Glomerular visceral epithelial cell (primary cell): ENCODE results near the gene VAV1.

Experiments
- DNase-seq: peaks from one replicate; pipeline ENCODE4 v3.0.0-alpha.2; 2016; ENCODE audit errors: extremely low spot score

VAV1 gene, protein sequence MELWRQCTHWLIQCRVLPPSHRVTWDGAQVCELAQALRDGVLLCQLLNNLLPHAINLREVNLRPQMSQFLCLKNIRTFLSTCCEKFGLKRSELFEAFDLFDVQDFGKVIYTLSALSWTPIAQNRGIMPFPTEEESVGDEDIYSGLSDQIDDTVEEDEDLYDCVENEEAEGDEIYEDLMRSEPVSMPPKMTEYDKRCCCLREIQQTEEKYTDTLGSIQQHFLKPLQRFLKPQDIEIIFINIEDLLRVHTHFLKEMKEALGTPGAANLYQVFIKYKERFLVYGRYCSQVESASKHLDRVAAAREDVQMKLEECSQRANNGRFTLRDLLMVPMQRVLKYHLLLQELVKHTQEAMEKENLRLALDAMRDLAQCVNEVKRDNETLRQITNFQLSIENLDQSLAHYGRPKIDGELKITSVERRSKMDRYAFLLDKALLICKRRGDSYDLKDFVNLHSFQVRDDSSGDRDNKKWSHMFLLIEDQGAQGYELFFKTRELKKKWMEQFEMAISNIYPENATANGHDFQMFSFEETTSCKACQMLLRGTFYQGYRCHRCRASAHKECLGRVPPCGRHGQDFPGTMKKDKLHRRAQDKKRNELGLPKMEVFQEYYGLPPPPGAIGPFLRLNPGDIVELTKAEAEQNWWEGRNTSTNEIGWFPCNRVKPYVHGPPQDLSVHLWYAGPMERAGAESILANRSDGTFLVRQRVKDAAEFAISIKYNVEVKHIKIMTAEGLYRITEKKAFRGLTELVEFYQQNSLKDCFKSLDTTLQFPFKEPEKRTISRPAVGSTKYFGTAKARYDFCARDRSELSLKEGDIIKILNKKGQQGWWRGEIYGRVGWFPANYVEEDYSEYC

DNA sequence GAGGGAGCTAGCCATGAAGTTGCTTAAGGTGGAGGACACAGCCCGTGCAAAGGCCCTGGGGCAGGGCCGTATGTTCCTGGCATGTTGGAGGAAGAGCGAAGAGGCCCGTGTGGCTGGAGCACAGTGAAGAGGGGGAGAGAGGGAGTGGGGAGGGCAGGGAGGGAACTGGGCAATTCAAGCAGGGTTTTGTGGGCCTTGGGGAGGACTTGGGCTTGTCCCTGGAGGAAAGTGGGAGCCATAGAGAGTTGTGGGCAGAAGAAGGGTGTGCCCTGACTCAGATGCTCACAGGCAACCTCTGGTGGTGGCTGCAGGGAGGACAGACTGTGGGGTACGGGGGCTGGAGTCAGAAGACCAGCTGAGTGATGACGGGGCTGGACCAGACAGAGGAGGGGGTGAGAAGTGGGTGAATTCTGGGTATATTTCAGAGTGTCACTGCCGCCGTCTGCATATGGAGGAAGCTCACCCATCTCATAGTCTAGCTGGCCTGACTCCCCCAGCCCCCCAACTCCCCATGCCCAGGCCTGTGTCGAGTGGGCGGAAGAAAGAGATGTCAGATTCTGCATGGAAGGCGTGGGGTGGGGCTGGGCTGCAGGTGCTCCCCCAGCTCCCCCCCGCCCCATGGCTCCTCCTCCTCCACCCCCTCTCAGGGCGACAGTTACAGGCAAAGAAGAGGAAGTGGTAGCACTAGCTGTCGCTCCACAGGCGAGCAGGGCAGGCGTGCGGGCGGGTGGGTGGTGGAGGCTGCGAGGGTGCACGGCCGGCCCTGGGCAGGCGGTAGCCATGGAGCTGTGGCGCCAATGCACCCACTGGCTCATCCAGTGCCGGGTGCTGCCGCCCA lies at the start of gene VAV1:
Gene VAV1 (plus strand): TSS at position 681 of the 838 bp plus-strand sequence. CDS start 100 bp downstream, at position 781.
- no peak for DNase-seq

DNA sequence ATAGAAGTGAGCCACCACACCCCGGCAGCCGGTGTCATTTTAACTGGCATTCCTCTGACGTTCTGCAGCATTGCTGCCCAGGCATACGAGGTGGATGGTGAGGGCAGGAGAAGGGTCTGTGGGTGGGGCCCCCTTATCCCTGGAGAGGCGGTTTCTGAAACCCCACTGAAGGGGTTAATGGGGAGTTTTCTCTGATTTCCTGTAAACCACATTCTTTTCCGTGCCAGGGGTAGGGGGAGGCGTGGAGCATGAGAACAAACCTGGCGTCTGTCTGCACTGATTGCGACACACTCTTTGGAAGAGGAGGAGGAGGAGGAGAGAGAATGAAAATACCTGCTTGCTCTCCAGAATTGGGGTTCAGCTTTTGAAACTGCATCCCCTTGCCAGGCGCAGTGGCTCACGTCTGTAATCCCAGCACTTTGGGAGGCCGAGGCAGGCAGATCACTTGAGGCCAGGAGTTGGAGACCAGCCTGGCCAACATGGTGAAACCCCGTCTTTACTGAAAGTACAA lies 49.3 kb upstream of the VAV1 start:
- peak; percentile 61 for DNase-seq

DNA sequence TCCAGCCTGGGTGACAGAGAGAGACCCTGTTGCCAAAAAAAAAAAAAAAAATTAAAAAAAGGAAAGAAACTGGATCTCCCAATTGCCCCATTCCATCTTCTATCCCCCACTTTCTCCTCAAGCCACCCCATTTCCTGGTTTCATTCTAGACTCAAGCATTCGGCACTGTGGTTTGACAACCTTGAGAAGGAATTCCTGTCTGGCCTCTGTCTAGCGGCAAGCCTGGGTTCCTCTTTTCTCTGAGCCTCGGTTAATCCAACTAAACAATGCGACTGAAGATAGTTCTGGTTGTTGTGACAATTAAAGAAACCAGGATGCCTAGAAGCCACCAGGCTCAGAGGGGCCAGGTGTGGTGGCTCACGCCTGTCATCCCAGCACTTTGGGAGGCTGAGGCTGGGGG lies 48.8 kb upstream of the VAV1 start:
- peak; percentile 31 for DNase-seq

DNA sequence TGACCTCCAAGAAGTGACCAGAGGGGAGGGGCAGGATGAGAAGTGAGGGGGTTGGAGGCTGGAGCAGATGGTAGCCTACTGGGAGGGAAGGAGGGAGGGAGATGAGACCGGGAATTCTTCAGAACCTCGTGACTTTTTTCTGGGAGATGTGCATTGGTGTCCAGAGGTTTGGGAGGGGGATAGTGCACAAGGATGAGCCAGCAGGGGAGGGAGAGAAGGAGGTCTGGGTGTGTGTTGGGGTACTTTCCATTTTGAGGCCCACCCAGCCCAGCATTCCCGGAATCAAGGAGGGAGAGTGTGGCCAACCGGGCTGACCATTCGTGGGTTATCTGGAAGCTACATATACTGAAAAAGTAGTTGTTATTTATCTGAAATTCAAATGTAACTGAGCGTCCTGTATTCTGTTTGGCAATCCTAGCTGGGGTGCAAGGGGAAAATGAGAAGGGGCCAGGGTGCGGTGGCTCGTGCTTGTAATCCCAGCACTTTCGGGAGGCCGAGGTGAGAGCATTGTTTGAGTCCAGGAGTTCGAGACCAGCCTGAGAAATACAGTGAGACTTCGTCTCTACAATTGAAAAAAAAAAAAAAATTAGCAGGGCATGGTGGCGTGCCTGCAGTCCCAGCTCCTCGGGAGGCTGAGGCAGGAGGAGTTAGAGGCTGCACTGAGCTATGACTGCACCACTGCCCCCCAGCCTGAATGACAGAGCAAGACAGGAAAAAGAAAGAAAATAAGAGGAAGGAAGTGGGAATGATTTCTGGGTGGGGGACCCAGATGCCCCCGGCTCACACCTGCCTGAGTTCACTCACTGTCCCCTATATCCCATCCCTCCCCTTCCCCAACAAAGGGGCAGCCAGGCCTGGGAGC lies 47.6 kb upstream of the VAV1 start:
- DNase-seq, result no peak

DNA sequence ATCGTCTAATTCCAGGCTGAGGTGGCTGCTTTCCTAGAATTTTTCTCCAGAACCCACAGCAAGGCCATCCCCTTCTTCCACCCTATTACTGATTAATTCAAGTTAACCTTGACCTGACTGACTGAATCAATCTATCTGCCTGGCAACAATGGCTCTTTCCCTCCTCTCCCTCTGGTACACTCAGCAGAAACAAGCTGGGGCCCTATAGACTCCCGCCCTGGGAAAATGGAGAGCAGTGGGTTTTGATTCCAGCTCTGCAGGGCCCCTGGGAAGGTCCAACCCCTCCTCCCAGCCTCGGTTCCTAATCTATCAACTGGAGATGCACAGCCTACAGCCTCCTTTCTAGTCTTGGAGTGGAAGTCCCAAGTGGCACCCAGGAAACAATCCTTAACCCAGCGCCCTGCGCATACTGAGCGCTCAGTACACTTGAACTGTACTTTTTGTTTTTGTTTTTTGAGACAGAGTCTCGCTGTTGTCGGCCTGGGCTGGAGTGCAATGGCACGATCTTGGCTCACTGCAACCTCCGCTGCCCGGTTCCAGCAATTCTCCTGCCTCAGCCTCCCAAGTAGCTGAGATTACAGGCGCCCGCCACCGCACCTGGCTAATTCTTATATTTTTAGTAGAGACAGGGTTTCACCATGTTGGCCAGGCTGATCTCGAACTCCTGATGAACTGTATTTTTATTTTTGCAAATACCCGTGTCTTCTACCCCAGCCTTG lies 46.8 kb upstream of the VAV1 start:
- DNase-seq, result peak; percentile 41

DNA sequence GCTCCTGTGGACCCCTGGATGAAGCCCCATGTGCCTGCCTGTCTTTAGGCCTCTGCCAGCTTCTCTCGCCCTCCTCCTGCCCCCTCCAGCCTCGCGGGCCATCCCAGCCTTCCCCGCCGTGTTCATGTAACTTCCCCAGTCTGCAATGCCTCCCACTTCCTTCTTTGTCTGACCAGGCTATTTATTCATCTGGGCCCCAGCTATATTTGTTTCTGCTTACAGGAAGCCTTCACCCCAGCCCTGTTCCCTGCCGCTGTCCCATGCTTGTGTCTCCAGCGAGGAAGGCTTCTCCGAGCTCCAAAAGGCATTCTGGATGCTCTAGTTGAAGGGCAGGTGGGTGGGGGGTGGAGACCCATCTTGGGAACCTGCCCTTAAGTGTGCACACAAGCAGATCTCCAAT lies 44.2 kb upstream of the VAV1 start:
- DNase-seq, result no peak

DNA sequence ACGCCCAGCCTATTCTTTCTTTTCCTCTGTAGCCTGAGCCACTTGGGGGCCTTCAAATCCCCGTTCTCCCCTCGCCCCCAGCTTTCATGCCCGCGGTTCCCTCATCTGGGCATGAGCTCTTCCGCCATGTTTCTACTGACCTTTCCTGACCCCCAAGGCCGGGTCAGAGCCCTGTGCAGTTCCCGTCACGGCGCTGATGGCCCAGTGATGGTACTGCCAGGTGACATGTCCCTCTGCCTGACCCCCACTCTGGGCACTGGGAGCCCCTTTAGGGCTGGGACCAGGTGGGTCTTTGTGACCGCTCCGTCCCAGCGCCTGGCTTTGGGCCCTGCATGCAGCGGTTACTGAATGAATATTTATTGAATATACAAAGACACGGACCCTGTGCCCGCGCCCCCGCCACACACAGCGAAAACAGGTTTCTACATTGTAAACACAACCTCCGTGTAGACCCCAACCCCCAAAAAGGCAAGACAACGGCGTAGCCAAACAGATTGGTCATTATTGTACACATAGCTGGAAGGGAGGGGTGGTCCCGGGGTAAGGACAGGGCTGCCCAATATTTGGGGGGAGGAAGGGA lies 42.8 kb upstream of the VAV1 start:
- DNase-seq, result no peak

DNA sequence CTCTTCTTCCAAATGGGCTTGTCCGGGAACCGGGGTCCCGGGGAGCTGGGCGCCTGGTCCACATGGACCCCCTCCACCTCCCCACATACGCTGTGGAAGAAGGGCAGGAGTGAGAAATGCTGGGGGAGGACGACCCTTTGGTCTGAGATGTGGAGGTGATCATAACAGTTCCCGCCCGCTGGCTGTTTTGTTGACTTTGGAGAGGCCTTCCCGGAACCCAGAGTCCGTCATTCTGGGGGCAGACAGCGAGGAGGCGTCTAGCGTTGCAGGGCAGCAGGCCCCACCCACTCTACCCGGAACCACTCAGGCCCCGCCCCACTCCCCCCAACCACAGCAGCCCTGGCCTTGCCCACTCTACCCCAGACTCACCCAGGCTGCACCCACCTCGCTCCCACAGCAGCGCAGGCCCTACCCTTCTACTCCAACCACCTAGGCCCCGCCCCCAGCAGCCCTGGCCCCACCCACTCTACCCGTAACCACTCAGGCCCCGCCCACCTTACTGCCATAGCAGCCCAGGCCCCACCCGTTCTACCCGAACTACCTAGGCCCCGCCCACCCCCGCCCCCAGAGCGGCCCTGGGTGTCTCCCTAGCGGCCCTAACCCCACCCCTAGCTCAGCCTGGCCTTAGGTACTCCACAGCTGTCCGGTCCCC lies 42.2 kb upstream of the VAV1 start:
- no peak for DNase-seq

DNA sequence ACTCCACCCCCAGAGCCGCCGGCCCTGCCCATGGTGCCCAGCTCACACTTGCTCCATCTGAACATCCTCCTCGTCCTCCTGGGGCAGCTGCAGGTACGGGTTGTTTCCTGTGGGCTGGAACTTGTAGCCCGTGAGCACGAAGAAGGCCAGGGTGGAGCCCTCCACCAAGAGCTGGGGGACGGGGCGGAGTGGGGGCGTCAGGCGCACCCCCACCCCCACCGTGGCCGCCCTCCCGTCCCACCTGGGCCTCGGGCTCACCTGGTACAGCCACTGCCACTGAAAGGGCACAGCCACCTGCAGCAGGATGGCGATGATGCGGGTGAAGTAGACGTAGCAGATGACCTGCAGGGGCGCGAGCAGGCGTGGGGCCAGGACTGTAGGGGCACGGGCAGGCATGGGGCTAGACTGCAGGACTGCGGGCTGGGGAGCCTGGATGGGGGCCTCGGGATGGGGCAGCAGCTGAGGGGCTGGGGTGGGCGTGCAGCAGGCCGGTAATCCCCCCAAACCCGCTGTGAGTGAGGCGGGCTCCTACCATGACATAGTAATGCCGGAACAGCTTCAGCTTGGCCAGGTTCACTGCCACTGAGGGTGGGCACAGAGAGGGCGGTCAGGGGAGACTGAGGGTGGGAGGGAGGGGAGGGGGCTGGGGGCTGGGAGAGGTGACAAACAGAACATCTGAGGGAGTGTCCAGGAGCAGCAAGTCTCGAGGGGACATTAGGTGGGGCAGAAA lies 41.4 kb upstream of the VAV1 start:
- no peak for DNase-seq

DNA sequence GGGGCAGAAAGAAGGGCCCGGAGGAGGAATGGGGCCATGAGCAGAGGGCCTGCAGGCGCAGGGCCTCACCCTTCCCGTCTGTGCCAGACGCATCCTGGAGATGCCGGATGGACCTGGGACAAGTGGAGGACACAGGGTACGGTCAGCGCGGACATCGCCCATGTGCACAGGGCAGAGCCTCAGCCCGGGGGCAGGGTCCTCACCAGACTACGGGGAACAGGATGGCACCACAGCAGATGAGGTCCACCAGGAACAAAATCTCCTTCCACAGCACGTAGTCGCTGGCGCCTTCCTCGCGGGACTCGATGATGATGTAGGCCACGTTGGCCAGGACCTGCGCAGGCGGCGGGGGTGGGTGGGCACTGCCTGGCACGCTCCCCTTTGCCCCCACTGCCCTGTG lies 40.7 kb upstream of the VAV1 start:
- no peak for DNase-seq

DNA sequence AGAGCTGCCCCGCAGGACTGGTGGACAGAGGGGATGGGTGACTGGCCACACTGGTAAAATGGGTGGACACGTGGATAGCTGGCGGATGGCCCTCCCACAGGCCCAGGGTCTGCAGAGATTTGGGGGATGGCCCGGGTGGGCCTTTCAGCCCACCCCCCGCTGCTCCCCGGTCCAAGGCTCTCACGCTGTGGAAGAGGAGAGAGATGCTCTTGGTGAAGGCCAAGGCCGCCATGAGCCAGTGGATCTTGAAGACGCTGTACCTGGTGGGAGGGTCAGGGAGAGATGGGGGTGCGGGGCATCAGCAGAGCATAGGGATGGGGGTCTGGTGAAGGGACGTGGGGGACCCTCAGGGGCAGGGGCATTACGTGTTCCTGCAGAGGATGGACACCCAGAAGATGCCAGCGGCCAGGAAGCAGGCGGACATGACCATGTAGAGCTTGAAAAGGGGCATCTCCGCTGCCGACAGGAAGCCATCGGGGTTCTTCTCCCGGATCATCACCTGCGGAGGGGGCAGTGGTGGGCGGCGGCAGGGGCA lies 39.6 kb upstream of the VAV1 start:
- no peak for DNase-seq

DNA sequence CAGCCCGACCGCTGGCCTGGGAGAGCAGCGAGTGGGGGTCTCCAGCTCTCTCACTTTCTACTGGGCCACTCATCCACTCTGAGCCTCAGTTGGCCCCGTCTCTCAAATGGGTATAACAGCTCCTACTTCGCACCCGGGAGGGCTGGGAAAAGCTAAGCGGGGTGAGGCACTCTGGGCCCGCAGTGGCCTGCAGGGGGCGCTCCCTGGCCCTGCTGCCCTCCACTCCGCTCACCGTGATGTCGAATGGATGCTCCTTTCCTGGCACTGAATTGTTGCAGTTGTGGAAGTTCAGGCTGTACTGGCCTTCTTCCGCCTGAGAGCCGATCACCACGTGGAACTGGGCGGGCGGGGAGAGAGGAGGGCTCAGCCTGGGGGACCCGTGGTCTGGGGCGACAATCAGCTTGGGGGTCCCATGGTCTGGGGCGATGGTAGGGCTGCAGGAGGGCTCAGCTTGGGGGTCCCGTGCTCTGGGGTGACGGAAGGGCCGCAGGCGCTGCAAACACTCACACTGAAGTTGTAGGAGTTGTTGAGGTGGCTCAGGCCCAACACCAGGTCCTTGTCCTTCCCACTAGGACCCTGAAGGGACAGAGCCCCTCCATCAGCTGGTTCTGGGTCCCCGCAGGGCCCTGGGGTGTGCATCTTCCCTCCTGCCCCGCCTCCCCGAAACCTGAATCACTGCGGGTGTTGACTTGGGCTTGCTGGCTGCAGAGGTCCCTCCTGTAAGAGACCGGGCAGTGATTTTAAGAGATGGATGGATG lies 39.0 kb upstream of the VAV1 start:
- DNase-seq, result no peak

DNA sequence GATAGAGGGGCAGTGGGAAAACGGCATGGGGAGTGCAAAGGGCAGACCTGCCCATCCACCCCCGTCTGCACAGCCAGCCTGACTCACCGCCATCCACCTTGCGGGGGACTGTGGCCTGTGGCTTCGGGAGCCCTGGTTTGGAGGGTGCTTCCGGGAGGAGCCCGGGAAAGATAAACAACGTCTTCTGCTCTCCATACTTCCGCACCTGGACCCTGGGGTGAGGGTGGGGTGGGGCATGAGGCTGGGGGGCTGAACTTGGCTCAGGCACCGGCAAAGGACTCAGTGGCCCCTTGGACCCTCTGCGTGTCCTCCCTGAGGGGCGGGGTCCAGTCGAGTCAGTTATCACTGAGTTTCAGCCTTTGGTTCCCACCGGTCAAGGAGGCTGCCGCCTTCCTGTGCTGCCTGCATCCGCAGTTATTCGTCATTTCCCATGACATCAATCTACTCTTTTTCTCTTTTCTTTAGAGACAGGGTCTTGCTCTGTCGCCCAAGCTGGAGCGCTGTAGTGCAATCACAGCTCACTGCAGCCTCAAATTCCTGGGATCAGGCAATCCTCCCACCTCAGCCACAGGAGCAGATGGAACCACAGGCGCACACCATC lies 38.3 kb upstream of the VAV1 start:
- DNase-seq, result peak; percentile 45

DNA sequence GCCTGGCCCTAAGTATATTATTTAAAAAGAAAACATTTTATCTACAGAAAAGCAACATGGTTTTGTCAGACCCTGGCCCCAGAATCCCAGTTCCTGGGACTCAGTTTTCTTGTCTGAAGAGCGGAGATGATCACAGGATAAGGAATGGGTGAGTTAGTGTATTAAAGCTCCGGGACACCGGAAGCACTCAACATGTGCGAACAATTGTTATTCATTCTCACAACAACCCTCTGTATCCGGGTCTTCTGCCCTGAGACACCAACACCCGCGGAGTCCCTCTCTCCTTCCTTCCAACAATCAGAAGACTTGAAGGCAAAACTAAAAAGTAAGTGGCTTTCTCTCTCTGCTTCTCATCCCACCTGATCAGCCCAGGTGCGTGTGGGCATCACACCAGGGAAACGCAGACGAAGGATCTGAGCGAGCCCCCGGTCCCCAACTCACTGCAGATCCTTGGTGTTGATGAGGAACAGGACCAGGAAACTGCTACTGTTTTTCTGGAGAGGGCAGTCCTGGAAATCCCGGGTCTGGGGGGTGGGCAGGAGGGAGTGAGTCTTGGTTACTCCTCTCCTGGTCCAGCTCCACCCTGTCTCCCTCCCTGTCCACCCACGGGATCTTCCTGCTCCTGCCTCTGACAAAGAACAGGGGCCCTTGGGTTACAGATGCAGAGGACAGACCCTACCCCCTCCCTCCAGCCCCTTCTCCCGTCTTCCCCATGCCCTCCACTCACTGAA lies 37.2 kb upstream of the VAV1 start:
- DNase-seq, result no peak

DNA sequence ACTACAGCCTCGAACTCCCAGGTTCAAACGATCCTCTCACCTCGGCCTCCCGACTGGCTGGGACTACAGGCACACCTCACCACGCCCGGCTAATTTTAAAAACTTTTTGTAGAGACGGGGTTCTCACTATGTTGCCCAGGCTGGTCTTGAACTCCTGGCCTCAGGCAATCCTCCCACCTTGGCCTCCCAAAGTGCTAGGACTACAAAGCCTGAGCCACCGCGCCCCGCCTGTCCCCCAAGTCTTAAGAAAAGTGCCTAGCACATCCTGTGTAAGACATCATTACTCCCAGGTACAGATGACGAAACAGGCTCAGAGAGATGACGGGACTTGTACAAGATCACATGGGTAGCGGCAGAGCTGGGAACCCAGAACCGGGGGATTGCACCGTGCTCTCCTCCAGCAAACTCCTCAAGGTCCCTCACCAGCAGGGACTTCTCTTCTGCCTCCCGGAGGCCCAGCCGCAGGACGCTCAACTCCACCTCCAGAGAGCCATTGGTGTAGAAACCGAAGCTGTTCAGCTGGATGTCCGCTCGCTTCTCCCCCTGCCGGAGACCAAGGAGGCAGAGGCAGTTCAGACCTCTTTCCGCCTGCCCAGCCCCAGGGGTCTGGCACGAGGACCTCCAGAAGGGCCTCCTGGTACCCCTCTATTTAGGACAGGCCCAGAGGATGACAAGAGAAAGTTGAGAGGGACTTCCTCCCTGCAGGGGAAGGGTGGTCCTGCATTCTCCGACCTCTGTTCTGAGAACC lies 36.2 kb upstream of the VAV1 start:
- DNase-seq, result peak; percentile 88

DNA sequence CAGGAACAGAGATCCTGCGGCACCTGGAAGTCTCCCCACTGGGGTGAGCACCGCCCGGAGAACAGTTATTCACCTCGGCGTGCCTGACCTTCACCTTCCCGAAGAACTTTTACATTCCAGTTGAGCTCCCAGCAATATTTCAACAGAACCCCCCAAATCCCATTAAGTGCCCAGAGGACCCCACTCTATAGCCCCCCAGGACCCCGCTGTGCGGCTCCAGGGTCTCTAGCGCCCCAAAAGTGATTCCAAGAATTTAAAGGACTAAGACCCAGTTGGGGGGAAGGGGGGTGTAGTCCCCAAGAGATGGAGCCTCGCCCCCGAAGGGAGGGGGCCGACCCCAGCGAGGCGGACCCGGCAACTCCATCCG lies 35.6 kb upstream of the VAV1 start:
- DNase-seq, result no peak
